HG03558 (cell line): Measurements from ENCODE around the gene EMID1.

Experiments used
- ATAC-seq: cut with Tn5 transposase; IDR thresholded peaks from one replicate; pipeline ENCODE4 v1.9.1; 2021; ENCODE audit warnings: moderate number of reproducible peaks; ENCODE audit not compliant: unreplicated experiment; ENCODE audit errors: extremely low read depth

EMID1 gene

GRCh38 chr22:29307596-29308147, 102.0 kb downstream of the EMID1 start:
- ATAC-seq, result no peak

- no peak for ATAC-seq
Measured at GRCh38 chr22:29308148-29308790, 102.6 kb downstream of the EMID1 start.

- no peak for ATAC-seq
Measured at GRCh38 chr22:29308791-29309262, 103.1 kb downstream of the EMID1 start.
